GM18499 (cell line): ENCODE data around the gene HACD1.

Source experiments
- ATAC-seq: cut with Tn5 transposase; IDR thresholded peaks from one replicate; pipeline ENCODE4 v1.9.1; 2021; ENCODE audit warnings: moderate number of reproducible peaks; ENCODE audit not compliant: insufficient read depth, unreplicated experiment

HACD1 gene, protein sequence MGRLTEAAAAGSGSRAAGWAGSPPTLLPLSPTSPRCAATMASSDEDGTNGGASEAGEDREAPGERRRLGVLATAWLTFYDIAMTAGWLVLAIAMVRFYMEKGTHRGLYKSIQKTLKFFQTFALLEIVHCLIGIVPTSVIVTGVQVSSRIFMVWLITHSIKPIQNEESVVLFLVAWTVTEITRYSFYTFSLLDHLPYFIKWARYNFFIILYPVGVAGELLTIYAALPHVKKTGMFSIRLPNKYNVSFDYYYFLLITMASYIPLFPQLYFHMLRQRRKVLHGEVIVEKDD

DNA sequence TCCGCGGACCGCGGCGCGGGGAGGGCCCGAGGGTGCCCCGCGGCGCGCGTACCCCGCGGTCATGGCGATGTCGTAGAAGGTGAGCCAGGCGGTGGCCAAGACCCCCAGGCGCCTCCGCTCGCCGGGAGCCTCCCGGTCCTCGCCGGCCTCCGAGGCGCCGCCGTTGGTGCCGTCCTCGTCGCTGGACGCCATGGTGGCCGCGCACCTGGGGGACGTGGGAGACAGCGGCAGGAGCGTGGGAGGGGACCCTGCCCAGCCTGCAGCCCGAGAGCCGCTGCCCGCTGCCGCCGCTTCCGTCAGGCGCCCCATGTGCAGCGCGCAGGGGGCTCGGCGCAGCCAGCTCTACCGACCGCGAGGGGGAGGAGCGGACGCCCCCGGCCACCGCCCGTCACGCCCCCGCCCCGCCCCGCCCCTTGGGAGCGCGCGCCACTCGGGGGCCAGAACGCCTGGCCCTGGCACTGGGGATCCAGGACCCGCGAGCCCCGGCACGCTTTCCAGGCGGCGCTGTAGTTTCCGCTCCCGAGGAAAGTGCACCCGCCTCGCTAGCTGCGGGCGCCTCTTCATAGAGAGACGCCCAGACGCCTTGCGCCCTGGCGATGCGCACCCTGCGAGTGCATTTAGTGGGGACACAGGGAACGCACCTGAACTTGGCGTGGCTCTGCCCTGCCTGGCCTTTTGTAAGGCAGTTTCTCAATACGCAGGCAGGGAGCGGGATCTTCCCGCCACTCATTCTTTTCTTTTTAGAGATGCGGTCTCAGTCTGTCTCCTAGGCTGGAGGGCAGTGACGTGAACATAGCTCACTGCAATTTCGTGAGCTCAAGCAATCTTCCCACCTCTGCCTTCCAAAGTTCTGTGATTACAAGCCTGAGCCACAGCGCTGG is at the start of gene HACD1:
Gene HACD1 (minus strand): TSS at position 344 of the 881 bp plus-strand sequence. CDS start 35 bp downstream, at position 309.
- no peak for ATAC-seq

DNA sequence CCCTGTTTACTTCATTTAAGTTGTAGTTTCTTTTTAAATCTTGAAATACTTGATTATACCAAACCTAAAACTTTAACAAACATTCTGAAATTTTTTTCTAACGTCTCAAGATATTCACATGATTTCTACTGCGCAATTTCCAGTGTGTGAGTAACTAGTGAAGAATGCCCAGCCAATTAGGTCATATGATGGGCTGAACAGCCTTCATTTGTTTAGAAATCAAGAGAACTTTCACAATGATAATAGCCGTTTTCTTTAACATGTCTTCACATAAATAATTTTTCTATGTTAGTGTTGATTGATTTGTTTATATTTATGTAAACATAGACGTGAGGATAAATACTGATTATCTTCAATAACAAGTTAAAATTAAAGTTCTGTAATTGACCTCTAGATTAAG is 48.6 kb upstream of the HACD1 start:
- ATAC-seq = no peak

DNA sequence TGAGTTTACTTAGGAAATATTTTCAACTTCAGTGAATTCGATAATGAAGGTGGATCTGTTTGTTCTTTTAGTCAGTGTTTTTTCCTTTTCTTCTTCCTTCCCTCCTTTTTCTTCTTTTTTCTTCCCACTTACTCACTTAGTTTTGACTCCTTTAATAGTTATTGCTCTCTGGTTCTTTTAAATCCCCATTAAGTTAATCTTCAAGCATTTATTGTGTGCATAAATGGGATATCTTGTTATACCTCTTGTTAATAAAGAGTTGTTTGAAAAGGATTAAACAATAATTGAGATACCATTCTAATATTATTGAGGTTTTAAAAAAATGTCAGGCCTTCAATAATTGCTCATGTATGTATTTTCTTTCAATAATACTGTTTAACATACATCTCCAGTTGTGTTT is 46.3 kb upstream of the HACD1 start:
- ATAC-seq = no peak

DNA sequence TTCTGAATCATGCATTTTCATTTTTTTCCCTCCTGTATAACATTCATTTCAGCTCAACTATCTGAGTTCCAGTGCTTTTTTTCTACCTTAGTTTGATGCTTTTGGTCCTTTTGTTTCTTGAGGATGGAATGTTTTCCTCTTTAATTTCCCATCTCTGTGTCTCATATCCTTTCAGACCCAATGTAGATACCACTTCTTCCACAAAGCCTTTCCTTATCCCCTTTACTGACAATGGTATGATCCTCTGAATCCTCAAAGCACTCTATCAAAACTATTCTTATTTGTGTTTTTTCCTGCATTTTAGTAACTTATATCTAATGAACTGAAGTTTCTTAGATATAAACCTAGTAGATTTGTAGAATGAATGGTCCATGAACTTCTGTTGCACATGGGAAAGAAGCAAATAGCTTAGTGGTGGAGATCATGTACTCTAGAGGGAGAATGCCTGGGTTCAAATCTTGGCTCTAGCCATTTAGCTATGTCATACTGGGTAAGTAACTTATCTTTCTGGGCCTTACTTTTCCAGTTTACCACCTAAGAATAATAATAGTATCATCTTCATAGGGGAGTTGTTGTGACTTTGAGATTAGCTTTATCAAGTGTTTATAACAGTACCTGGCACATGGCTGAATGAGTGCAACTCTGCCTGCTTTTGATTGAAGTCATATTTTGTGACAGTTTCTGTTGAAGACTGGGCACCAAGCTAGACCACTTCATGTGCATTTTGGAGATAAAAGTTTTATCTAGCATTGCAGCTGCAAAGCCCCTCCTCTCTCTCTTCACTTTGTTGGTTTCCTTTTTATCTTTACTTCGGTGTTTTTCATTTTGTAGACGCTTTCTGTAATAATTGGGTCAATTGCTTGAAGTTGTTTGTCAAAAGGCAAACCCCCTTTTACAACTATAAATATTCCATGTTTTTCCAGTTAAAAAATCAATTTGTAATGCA is 45.3 kb upstream of the HACD1 start:
- no peak for ATAC-seq

DNA sequence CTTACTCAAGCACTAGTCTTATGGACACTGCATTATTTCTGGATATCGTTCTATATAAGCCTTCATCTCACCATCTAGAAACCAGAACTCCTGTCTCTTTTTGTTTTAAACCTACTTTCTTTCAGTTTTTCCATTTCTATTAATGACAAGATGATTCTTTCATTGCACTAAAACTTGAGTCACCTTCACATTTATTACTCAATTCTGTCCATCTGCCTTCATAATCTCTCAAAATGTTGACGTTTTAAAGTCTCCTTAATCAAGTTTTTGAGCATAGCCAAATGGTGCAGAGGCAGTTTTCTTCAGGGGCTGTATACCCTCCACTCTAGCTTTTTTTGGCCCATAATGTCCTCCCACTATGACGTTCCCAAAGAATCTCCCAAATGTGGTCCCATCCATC is 44.3 kb upstream of the HACD1 start:
- no peak for ATAC-seq

DNA sequence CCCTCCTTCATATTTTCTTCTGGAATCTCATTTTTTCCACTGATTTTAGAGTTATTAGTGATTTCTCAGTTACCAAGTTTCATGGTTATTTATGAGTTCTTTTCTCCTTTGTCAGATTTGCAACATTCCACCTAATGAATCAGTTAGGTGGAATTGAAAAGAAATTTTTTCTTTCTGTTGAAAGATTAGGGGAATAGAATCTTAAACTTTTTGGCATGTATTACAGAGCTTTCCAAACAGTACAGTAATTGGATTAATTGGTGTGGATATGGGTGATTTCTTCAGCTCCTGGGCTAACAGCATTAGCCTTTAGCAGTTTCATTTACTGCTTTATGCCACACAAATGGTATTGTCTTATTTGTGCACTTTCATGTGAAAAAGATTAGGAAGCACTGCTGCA is 43.7 kb upstream of the HACD1 start:
- no peak for ATAC-seq

DNA sequence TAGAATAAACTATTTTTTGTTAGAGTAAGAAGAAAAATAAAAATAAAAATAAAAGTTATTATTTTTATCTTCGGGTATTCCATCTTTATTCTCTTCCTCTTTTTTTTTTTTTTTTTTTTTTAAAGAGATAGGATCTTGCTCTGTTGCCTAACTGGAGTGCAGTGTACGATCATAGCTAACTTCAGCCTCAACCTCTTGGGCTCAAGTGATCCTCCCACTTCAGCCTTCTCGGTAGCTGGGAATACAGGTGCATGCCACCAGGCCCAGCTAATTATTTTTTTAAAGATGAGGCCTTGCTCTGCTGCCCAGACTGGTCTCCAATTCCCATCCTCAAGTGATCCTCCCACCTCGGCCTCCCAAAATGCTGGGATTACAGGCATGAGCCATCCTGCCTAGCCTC is 42.2 kb upstream of the HACD1 start:
- no peak for ATAC-seq

DNA sequence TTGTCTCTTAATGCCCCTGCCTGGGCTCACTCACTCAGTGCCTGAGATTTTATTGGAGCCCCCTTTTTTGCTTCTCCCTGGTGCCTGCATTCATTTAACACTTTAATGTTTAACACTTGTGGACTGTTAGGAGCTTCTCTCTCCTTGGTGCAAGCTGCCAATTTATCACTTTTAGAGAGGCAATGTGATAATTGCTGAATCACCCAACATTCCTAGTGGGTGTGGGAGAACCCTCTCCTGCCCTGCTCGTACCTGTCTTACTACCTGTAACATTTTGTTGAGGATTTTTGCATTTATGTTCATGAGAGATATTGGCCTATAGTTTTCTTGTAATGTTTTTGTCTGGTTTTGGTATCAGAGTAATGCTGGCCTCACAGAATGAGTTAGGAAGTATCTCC is 39.9 kb upstream of the HACD1 start:
- ATAC-seq = no peak

DNA sequence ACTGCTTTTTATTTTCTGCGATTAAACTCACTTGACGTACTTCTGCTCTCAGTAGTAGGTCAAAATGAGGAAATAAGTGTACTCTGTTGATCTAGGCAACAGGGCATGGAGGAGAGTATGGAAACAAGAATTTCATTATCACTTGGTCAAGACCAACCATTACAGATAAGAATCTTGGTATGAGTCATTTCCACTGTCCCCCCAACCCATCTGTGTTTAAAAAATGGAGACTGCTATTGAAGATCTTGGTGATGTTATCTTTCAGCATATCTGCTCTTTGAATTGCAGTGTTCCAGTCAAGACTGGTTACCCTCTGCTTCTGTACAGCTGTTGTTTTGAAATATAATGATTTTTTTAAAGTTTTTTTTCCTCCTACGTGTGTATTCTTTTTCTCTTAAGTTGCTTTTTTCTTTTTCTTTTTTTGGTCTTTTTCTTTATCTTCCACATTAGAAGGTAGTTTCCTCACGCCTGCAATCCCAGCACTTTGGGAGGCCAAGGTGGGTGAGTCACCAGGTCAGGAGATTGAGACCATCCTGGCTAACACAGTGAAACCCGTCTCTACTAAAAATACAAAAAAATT is 38.5 kb upstream of the HACD1 start:
- ATAC-seq = peak; percentile 88

DNA sequence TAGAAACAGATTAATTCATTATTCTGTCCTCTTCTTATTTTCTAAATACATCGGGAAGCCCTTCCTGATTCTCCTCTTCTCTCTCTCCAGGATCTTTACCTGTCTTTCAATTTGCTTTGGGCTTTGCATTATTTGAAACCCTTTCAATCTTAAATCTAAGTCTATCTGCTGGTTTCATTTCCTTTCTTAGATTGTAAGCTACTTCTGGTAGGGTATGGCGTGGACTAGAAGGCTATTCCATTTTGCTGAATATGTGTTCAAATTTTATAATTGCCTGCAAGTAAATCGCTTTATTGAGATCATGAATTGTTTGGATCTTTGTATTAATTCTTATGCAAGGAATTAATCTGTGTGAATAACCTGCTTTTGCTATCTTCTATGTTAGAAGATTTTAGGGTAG is 37.8 kb upstream of the HACD1 start:
- no peak for ATAC-seq

DNA sequence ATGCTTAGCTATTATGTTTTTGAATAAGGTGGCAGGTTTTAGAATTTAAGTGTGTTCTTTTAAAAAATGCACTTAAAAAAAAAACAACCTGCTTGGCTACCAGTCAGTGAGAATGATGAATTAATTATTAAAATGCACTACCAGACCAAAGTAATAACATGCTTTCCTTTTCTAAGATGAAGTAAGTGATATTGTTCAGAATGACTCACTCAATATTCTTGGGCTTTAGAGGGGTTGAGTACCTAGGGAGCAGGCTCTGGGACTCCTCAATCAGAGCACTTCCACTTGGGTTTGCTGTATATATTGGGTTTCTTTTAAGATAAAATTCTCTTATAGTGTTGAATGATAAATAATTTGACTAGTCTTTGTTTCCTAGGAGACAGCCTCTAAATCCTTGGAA is 35.4 kb upstream of the HACD1 start:
- ATAC-seq = no peak

DNA sequence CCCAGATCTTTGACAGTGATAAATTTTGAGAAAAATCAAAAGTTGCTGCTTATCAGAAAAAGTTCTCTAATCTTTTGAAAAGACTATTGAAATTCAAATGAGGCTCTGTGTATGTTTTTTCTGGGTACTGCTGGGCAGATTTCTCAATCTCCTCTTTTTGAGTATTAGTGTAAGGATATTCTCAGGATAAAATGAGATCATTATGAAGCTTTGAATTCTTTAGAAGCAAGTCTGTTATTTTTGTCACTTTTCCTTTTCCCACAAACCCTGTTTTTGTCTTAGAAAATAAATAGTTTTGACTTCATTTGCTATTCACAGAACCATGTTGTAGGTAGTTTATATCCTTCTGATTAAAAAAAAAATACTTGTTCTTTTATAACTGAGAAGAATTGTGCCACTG is 34.7 kb upstream of the HACD1 start:
- ATAC-seq = no peak

DNA sequence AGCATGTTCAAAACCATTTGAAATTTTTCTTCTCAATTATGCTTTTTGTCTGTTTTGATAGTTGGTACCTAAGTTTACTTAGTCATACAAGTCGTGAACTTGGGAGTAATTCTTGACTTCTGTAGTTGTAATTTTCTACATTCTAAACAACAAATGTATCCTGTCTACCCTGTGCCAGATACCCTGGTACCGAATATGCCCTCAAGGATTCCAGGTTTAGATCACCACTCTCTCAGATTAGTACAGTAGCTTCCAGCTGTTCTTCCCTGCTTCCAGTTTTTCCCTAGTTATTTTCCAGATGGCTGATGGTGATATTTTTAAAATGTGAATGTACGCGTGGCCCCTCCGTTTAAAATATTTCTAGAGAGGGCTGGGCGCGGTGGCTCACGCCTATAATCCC is 33.2 kb upstream of the HACD1 start:
- no peak for ATAC-seq

DNA sequence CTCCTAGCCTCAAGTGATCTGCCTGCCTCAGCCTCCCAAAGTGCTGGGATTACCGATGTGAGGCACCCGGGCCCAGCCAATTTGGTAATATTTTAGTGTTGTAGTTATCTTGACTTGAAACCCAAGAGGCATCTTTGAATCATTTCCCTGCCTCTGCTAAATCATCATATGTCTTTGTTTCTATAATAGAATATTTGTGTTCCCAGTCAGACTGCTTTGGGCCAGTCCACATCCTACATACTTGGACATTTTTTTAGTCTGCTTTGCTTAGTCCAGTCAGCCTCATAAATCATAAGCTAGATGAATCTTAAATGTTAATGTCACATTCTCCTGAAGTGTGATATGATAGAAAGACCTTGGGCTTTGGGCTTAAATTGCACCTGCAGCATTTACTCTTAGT is 32.7 kb upstream of the HACD1 start:
- no peak for ATAC-seq

DNA sequence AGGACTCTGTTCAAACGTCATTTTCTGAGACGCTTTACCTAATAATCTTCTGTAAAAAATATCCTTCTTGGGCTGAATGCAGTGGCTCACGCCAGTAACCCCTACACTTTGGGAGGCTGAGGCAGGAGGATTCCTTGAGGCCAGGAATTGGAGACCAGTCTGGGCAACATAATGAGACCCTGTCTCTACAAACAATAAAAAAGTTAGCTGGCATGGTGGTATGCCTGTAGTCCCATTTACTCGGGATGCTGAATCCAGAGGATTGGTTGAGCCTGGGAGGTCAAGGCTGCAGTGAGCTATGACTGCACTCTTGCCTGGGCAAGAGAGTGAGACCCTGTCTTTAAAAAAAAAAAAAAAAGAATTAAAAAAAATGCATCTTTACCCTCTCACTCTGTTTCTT is 31.9 kb upstream of the HACD1 start:
- no peak for ATAC-seq

DNA sequence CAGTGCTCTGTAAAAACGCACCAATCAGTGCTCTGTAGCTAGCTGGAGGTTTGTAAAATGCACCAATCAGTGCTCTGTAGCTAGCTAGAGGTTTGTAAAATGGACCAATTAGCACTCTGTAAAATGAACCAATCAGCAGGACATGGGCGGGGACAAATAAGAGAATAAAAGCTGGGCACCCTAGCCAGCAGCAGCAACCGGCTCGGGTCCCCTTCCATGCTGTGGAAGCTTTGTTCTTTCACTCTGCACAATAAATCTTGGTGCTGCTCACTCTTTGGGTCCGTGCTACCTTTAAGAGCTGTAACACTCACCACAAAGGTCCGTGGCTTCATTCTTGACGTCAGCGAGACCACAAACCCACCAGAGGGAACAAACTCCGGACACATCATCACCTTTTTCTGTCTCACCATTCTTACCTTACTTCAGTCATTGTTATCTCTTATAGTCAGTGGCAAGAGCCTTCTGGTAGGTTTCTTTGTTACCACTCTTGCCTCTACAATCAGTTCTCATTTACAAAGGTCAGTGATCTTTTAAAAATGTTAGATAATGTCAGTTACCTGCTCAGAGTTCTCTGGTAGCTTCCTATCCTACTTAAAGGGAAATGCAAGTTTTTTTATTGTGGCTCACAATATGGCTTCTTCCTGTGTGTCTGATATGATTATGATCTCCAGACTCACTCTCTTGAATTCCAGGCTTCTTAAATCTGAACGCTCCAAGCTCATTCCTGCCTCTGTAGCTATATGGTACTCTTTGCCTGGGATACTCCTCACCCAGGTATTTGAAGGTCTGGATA is 31.3 kb upstream of the HACD1 start:
- ATAC-seq = no peak

DNA sequence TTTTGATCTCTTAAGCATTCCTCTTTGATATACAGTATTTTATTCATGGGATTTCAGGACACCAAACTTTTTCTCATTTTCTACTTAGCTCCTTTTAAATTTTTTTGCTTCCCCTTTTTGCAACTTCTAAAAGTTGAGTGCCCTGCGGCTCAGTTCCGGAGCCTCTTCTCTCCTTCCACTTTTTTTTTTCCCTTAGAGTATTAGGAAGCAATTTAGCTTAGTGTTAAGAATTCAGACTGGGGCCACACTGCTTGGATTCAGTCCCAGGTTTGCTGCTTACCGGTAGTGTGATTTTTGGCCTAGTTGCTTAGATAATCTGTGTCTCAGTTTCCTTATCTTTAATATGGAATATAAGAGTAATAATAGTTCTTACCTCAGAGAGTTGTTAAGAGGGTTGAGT is 30.2 kb upstream of the HACD1 start:
- no peak for ATAC-seq

DNA sequence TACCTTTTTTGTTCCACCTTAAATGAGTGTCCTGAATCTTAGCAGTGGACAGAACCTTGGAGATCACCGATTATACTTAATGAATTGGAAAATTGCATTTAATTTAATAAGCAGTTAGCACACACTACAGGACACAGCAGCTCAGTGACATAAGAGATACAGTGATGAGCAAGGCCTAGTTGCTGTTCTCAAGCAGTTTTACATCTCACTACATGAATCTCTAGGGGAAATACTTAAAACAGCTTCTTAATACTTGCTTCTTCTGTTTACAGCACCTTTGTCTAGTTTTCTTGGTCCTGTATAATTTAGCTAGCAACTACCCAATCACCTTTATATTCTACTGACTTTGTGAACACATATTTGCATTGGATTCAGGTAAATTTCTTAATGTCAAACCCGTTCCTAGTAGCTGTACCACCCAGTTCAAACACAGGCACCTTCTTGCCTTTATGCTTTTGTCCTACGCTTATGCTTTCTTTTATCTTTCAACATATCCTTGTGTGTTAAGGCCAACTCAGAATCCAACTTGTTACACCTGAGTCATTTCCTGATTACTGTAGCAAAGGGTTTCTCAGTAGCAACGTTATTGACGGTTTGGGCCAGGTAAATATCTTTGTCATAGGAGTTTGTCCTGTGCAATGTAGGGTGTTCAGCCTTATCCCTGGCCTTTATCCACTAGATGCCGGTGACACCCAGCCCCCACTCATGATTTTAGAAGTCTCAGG is 28.6 kb upstream of the HACD1 start:
- no peak for ATAC-seq

DNA sequence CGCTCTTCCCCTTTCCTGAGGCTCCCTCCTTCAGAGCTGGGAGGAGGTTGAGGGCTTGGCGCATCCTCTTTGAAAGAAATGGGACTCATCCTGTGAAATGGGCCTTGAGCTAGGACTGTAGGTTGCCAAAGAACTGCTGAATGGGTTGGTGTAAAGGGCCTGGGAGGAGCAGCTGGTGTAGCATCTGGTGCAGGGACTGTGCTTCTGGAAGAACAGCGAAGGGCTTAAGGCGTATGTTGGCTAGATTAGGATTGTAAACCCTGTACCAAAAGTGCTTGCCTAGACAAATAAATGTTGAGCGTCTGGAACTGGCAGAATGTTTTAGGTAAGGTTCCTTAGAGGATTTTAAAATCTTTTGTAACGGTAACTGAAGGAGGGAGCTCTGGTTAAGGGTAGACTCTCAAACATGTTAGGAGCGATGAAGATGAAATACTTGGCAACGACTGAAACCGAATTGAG is 27.3 kb upstream of the HACD1 start:
- ATAC-seq = peak; percentile 13
